Ovary (tissue), 3 donors: Measurements from ENCODE around the gene FAM3B.

Experiments used
- POLR2A ChIP-seq: fragments of 450-650 bp; IDR thresholded peaks from one replicate; pipeline ENCODE4 v1.6.1; 2017; ENCODE audit warnings: antibody characterized with exemption, mild to moderate bottlenecking, moderate library complexity
- TF ChIP-seq, protein P1 (sequence below), 3 donors: fragments of 450-650 bp in 2 of 3; fragments of 200-600 bp in 1 of 3; IDR thresholded peaks; one replicate each; pipeline versions ENCODE4 v1.5.1 to v1.8.0; 2016 to 2022; ENCODE audit warnings: antibody characterized with exemption in 3 of 3, mild to moderate bottlenecking in 1 of 3
- donor health status: DM: no; HTN: no; CAD: no.

DNA sequence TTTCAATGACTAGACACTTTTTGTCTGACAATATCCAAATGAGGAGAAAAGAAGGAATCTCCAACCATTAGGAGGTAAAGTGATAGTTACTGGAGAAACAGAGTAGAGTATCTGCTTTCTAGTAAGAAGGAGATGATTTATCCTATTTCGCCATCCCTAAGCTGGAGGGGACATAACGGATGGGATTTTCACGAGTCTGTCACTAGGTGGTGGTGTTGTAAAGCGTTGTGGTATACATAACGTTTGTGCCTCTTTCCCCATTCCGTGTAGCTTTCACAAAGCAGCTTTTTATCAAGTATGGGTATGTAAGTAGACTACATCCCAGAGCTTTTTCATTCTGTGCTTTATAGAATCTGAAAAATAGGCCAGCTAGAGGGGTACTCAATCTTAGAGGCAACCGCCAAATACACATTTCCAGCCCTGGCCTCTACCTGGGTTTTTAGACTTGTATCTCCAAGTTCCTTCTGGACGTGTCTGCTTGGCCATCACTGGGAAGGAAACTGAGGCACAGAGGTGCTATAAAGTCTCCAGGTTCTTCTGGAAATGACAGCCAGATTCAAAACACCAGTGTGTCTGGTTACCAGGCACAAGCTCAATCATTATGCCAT, 33.3 kb upstream of the FAM3B start:
- TF ChIP-seq, protein P1, sequence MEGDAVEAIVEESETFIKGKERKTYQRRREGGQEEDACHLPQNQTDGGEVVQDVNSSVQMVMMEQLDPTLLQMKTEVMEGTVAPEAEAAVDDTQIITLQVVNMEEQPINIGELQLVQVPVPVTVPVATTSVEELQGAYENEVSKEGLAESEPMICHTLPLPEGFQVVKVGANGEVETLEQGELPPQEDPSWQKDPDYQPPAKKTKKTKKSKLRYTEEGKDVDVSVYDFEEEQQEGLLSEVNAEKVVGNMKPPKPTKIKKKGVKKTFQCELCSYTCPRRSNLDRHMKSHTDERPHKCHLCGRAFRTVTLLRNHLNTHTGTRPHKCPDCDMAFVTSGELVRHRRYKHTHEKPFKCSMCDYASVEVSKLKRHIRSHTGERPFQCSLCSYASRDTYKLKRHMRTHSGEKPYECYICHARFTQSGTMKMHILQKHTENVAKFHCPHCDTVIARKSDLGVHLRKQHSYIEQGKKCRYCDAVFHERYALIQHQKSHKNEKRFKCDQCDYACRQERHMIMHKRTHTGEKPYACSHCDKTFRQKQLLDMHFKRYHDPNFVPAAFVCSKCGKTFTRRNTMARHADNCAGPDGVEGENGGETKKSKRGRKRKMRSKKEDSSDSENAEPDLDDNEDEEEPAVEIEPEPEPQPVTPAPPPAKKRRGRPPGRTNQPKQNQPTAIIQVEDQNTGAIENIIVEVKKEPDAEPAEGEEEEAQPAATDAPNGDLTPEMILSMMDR (IDR thresholded peaks at IDR 0.05), result peak; percentile 34 to 67 (median 47)
- no peak for TF ChIP-seq POLR2A
